NCI-H510A treated with DMSO at 0.1 percent for 48 hours (cell line): Measurements from ENCODE around the gene SEPHS2.
"Not testable (repeated sequence)": the region's sequence is repeated elsewhere in the genome, so short reads cannot be mapped to it uniquely, and the experiment has no call there.

ENCODE experiments used
- DNase-seq: peaks from one replicate; lab custom pipeline; 2025; lab: John Stamatoyannopoulos, UW

The SEPHS2 gene, protein sequence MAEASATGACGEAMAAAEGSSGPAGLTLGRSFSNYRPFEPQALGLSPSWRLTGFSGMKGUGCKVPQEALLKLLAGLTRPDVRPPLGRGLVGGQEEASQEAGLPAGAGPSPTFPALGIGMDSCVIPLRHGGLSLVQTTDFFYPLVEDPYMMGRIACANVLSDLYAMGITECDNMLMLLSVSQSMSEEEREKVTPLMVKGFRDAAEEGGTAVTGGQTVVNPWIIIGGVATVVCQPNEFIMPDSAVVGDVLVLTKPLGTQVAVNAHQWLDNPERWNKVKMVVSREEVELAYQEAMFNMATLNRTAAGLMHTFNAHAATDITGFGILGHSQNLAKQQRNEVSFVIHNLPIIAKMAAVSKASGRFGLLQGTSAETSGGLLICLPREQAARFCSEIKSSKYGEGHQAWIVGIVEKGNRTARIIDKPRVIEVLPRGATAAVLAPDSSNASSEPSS

GRCh38 chr16:30445408-30446202 is at the start of gene SEPHS2:
Gene SEPHS2 (minus strand): TSS chr16:30445874. CDS start chr16:30445727, 147 bp downstream.
- peak; percentile 98 for DNase-seq

GRCh38 chr16:30494709-30495108 is 49.0 kb upstream of the SEPHS2 start:
- no peak for DNase-seq

DNA sequence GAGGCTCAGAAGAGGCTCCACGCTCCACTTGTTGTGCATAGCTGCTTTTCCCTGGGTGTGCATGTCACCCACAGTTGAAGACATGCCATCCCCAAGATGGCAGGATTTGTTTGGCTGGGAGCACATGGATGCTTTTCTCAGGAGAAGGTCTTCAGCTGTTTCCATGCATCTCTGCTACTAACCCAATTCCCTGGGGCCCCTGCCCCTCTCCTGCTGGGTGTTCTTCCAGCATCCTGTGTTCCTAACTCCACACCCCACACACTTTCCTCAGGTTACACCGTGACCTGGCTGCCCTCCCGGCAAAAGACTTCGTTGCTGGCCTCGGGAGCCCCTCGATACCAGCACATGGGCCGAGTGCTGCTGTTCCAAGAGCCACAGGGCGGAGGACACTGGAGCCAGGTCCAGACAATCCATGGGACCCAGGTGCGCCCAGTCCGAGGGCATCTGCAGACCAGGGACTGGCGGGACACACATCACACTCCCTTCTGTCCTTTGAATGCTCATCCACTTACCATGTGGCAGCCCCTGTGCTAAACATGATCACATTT is 48.3 kb upstream of the SEPHS2 start:
- no peak for DNase-seq

- DNase-seq = no peak
Measured at GRCh38 chr16:30491744-30492308, 46.2 kb upstream of the SEPHS2 start.

GRCh38 chr16:30491229-30491628 is 45.6 kb upstream of the SEPHS2 start:
- DNase-seq = no peak

DNA sequence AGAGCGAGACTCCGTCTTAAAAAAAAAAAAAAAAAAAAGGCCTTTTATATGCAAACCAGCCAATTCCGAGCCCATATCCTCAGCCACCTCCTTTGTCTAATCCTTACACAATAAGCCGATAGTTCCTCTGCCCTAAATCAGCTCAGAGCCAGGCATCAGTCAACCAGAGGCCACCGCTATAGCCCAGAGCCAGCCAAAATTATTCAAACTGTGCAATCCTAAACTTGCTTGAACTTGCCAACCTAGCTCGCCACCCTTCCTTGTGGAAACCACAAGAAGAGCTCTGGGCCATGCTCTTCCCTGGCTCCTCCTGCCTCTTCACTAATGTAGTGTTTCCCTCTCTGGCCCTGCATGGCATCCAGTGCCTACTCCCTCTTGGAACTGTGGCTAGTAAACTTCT is 44.5 kb upstream of the SEPHS2 start:
- DNase-seq = no peak

- no peak for DNase-seq
Measured at GRCh38 chr16:30488764-30489605, 43.3 kb upstream of the SEPHS2 start.

DNA sequence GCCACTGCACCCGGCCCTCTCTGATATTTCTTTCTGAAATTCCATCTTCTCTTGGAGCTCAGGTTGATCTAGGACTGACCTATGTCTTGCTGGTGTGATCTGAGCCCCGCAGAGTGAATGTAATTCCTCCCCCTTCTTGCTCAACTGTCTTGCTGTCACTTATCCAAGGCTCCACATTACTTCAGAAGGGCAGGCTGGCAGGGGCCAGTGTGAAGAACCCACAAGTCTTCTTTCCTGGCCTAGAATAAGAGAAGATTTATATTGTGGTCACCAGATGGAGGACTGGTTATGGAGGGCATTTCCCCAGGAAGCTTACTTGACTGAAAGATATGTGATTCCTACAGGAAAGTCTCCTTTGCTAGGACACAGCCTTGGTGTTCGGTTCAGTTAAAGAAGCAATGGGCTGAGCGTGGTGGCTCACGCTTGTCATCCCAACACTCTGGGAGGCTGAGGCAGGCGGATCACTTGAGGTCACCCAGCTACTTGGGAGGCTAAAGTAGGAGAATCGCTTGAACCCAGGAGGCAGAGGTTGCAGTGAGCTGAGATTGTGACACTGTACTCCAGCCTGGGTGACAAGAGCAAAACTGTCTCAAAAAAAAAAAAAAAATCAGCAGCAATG is 40.3 kb upstream of the SEPHS2 start:
- no peak for DNase-seq

GRCh38 chr16:30484887-30485286 is 39.2 kb upstream of the SEPHS2 start:
- DNase-seq = no peak

DNA sequence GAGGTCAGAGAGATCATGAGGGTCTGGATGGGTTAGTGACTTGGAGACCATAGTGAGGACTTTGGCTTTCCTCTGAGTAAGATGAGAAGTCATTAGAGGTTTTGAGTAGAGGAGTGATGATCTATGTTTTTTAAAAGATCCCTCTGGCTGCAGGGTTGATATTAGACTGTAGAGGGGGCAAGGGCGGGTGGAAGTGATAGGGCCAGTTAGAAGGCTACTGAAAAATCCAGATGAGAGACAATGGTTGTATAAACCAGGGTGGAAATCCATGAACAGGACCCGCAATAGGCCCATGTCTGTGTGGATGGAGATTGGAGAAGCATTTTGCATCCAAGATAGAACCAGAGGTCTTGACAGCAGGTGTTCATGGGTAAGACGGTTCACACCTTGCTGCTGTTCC is 36.7 kb upstream of the SEPHS2 start:
- DNase-seq = no peak

GRCh38 chr16:30481381-30481780 is 35.7 kb upstream of the SEPHS2 start:
- no peak for DNase-seq

DNA sequence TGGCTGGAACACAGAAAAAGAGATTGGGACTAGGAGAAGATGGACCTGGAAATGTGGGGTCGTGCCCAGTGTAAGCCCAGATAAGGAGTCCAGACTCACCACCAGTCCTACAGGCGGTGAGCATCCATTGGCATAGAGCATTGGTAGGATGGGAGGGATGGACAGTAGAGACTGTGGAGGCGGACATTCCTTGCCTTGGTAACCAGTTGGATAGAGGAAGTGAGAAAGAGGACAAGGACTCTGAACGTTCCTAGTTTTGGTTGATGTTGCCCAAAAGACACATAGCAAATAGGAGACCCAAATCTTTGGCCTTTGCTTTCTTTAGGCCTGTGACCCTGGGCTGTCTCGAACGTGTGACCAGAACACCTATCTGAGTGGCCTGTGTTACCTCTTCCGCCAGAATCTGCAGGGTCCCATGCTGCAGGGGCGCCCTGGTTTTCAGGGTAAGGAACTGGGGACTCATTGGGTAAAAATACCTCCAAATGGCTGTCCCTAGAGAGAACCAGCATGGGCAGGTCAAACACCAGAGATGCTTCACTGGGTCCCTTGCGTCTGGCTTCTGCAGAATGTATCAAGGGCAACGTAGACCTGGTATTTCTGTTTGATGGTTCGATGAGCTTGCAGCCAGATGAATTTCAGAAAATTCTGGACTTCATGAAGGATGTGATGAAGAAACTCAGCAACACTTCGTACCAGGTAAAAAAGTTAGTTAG is 33.2 kb upstream of the SEPHS2 start:
- DNase-seq = no peak

GRCh38 chr16:30477773-30478172 is 32.1 kb upstream of the SEPHS2 start:
- not testable (repeated sequence) for DNase-seq

- DNase-seq = no peak
Measured at GRCh38 chr16:30476991-30477390, 31.3 kb upstream of the SEPHS2 start.

DNA sequence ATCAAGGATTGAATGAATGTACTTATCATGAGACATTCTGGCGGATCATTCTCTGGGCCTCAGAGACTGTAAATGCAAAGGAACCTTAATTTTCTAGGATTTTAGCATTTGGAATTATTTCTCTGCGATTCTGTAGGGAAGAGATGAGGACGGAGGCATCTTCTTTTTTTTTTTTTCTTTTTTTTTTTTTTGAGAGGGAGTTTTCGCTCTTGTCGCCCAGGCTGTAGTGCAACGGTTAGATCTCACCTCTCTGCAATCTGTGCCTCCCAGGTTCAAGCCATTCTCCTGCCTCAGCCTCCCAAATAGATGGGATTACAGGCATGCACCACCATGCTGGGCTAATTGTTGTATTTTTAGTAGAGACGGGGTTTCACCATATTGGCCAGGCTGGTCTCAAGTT is 29.0 kb upstream of the SEPHS2 start:
- no peak for DNase-seq

- DNase-seq = no peak
Measured at GRCh38 chr16:30474074-30474452, 28.4 kb upstream of the SEPHS2 start.

DNA sequence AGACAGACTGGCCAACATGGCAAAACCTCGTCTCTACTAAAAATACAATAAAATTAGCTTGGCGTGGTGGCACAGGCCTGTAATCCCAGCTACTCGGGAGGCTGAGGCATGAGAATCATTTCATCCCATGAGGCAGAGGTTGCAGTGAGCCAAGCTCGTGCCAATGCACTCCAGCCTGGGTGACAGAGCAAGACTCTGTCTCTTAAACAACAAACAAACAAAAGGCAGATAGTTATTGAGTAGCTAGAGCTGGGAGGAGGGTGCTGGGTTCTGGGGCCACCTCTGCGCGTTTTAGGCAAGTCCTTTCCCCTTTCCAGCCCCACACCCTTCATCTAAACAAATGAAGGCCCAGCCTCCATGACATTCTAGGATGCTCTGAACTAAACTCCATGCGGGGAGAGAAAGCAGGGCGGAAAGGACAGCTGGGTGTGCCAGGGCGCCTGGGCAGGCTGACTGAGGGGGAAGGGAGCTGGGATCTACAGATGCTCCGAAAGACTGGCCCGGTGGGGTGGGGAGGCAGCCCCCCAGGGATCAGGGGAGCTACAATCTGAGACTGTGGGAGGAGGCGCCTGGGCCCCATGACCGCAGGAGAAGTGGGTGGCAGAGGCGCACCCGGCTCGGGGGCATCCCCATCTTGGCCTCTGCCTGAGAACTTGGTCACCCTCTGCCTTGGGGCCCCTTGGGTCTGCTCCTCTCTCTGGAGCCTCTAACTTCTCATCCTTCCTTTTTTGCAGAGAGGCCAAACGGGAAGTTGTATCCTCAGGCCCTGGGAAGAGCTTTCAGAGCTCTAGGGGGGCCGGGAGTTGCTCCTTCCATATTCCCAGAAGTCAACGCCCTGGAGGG is 27.8 kb upstream of the SEPHS2 start:
- no peak for DNase-seq

GRCh38 chr16:30472328-30472942 is 26.8 kb upstream of the SEPHS2 start, which contains the start of gene ITGAL:
Gene ITGAL (plus strand): TSS chr16:30472742. CDS start chr16:30472838, 96 bp downstream.
- DNase-seq = no peak

GRCh38 chr16:30470632-30470995 is 24.9 kb upstream of the SEPHS2 start:
- no peak for DNase-seq
